ENCODE data around the gene KLC1. TPM values are rescaled to one million over a fixed set of nuclear protein-coding genes. Genes with fewer than 3 reads are reported as not detected.
A peak's percentile ranks its signal among the peaks of the same experiment; 100 is the strongest.

KLC1 gene
- total and polyA plus RNA-seq, 2 of the 13 experiments (the other 11 are each of a cell fraction or from before 2014, with no cell fraction given): 53.2 to 63.5 TPM

DNA sequence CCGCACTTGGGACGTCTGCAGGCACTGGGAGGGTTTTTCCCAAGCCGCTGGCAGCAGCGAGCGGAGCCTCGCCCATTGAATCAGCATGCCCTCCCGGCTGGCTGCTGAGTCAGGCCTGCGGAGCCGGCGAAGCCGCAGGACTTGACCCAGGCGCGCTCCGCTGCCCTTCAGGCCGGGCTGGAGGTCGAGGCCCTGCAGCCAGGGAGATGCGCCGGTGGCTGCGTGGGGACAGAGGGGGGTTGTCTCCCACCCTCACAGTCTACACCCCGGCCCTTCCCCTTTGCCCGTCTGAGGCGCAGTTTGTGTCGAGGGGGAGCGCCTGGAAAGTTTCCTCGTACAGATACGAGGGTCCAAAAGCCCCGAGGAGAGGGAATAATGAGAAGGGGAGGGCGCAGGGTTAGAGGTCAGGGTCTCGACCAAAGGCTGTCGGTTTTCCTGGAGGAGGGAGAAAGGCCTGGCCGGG lies 759 bp upstream of the KLC1 start (continued):
- TF ChIP-seq ZNF275 (CRISPR knock-in tag; IDR thresholded peaks at IDR 0.05; ENCODE audit: borderline replicate concordance) (no peak), ATF4 (CRISPR knock-in tag; IDR thresholded peaks at IDR 0.05) (no peak), ZNF879 (CRISPR knock-in tag; IDR thresholded peaks at IDR 0.05) (0 out of 2 replicates have a peak, but pooled peaks have one; percentile 43), CHCHD3 (CRISPR knock-in tag; IDR thresholded peaks at IDR 0.05) (no peak), TCF7L2 (IDR thresholded peaks at IDR 0.05; ENCODE audit: low read depth, low read length) (no peak), PAF1 (CRISPR knock-in tag; IDR thresholded peaks at IDR 0.05) (no peak), ZNF503 (CRISPR knock-in tag; IDR thresholded peaks at IDR 0.05) (no peak), RFX3 (CRISPR knock-in tag; IDR thresholded peaks at IDR 0.05) (no peak), HMGXB3 (CRISPR knock-in tag; IDR thresholded peaks at IDR 0.05; ENCODE audit: borderline replicate concordance) (0 out of 2 replicates have a peak, but pooled peaks have one; percentile 35), ZNF33A (CRISPR knock-in tag; IDR thresholded peaks at IDR 0.05; ENCODE audit: borderline replicate concordance) (no peak), SMAD1 (CRISPR knock-in tag; IDR thresholded peaks at IDR 0.05; ENCODE audit: borderline replicate concordance, low read depth) (peak; percentile 48; the same call in 1 of the 2 replicates), ATF1 (CRISPR knock-in tag; IDR thresholded peaks at IDR 0.05) (no peak), RXRB (CRISPR knock-in tag; IDR thresholded peaks at IDR 0.05; ENCODE audit: borderline replicate concordance) (no peak), ZKSCAN8 (CRISPR knock-in tag; IDR thresholded peaks at IDR 0.05; ENCODE audit: borderline replicate concordance) (no peak), NFRKB (IDR thresholded peaks at IDR 0.05) (no peak), ZNF878 (CRISPR knock-in tag; IDR thresholded peaks at IDR 0.05) (no peak), PRMT3 (CRISPR knock-in tag; IDR thresholded peaks at IDR 0.05; ENCODE audit: borderline replicate concordance, low read depth) (no peak), ELF4 (CRISPR knock-in tag; IDR thresholded peaks at IDR 0.05; ENCODE audit: borderline replicate concordance) (no peak), SUZ12 (IDR thresholded peaks at IDR 0.05; ENCODE audit: low read depth, low read length) (no peak), SOX5 (CRISPR knock-in tag; IDR thresholded peaks at IDR 0.05; ENCODE audit: borderline replicate concordance) (0 out of 2 replicates have a peak, but pooled peaks have one; percentile 12), PPARG (CRISPR knock-in tag; conservative IDR thresholded peaks at IDR 0.05) (no peak), POLR2AphosphoS5 (IDR thresholded peaks at IDR 0.05; ENCODE audit: low read depth, low read length) (no peak), ZBTB20 (CRISPR knock-in tag; IDR thresholded peaks at IDR 0.05; ENCODE audit: borderline replicate concordance, low read depth) (no peak), RFX5 (IDR thresholded peaks at IDR 0.05; ENCODE audit: low read depth, low read length) (no peak)

Measured in HepG2 (cell line).